Measurements from ENCODE around the gene TBCK.

DNA sequence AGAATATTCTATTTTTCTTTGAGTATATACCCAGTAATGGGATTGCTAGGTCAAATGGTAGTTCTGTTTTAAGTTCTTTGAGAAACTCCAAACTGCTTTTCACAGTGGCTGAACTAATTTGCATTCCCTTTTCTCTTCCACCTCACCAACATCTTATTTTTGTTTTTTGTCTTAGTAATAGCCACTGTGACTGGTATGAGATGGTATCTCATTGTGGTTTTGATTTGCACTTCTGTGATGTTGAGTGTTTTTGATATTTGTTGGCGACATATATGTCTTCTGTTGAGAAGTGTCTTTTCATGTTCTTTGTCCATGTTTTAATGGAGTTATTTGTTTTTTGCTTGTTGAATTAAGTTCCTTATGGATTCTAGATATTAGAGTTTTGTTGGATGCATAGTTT lies 24.8 kb upstream of the TBCK start:
- TF ChIP-seq GATA2 (IDR thresholded peaks at IDR 0.05; ENCODE audit: low read depth, low read length) (no peak), GATA3 (IDR thresholded peaks at IDR 0.05; ENCODE audit: low read depth, low read length) (no peak)

Measured in SH-SY5Y (cell line).